H1 (cell line): ENCODE measurements around the gene SERGEF. TPM values are rescaled to one million over a fixed set of nuclear protein-coding genes. Genes with fewer than 3 reads are reported as not detected.

ENCODE experiments used
- ASH2L ChIP-seq: fragments of 200-600, 300-600 bp; sonication (generic); IDR thresholded peaks from one replicate; pipeline ENCODE4 v1.7.1; 2017; ENCODE audit warnings: low read length
- BCL11A ChIP-seq, 2 experiments: IDR thresholded peaks; one replicate each; pipeline ENCODE4 v1.6.1; 2011; ENCODE audit warnings: low read depth in 2 of 2, low read length in 2 of 2, mild to moderate bottlenecking in 2 of 2
- CBX5 ChIP-seq: fragments of 300-800, 300-1000 bp; sonication (generic); IDR thresholded peaks from 2 replicates; pipeline ENCODE4 v1.7.1; 2016; ENCODE audit warnings: antibody characterized with exemption, low read length, low read depth
- CBX8 ChIP-seq: fragments of 300-800, 300-1000 bp; sonication (generic); IDR thresholded peaks from 2 replicates; pipeline ENCODE4 v1.7.1; 2016; ENCODE audit warnings: low read depth, low read length, borderline replicate concordance
- CEBPB ChIP-seq: IDR thresholded peaks from 2 replicates; pipeline ENCODE4 v1.6.1; 2012; ENCODE audit warnings: low read depth, low read length
- CHD2 ChIP-seq: IDR thresholded peaks from 2 replicates; pipeline ENCODE4 v1.6.1; 2012; ENCODE audit warnings: low read length, improper control_type of control experiment
- CHD7 ChIP-seq: fragments of 300-600 bp; sonication (generic); IDR thresholded peaks from 2 replicates; pipeline ENCODE4 v1.7.1; 2012; ENCODE audit warnings: low read length, moderate library complexity, mild to moderate bottlenecking, inconsistent platforms; ENCODE audit not compliant: insufficient replicate concordance
- EGR1 ChIP-seq: IDR thresholded peaks from 2 replicates; pipeline ENCODE4 v1.6.1; 2011; ENCODE audit warnings: low read depth, low read length, borderline replicate concordance
- NRF1 ChIP-seq: IDR thresholded peaks from 2 replicates; pipeline ENCODE4 v1.6.1; 2011; ENCODE audit warnings: mild to moderate bottlenecking, low read depth, low read length, improper control_type of control experiment
- USF2 ChIP-seq: IDR thresholded peaks from 2 replicates; pipeline ENCODE4 v1.6.1; 2011; ENCODE audit warnings: low read length, improper control_type of control experiment
- polyA plus RNA-seq, 7 experiments: library from polyadenylated mRNA; depleted of rRNA in 3 of 7; stranded (reverse) in 5 of 7; unstranded in 2 of 7; fragments of >200 nt in 5 of 7; fragments of 200-250 nt in 2 of 7; gene quantifications; 1 replicate in 5 of 7; 2 replicates in 1 of 7; 4 replicates in 1 of 7; pipeline versions ENCODE4 v1.2.1 to v1.2.3, GENCODE V29; 2011 to 2013; ENCODE audit warnings: missing spikeins in 2 of 7, mixed read lengths in 2 of 7
- total RNA-seq: library from RNA; stranded (reverse); fragmentation: NEBNext Ultra II Directional; extraction: Animal tissue kit (Norgen Biotek cat#: 25700); gene quantifications from 2 replicates; pipeline ENCODE4 v1.2.1, GENCODE V29; 2021

SERGEF gene
- total and polyA plus RNA-seq, 2 of the 8 experiments (the other 6 are each of a cell fraction or from before 2014, with no cell fraction given) = 16.6 to 28.8 TPM

GRCh38 chr11:17743026-17743807 is 269.6 kb downstream of the SERGEF start (continued):
- no peak for TF ChIP-seq CHD7
- no peak for TF ChIP-seq BCL11A (IDR thresholded peaks at IDR 0.05; ENCODE audit: low read depth in 2 of 2, low read length in 2 of 2)
- TF ChIP-seq CEBPB = no peak
- TF ChIP-seq CBX5 = no peak
- no peak for TF ChIP-seq CHD2
- TF ChIP-seq NRF1 = no peak
- TF ChIP-seq CBX8 = no peak
- TF ChIP-seq ASH2L = no peak
- TF ChIP-seq USF2 = no peak
- no peak for TF ChIP-seq EGR1
